B cell (primary cell): ENCODE data around the gene FUCA1.

Experiments
- CTCF ChIP-seq: fragments of 200-600 bp; IDR thresholded peaks from one replicate; pipeline ENCODE4 v1.8.0; 2022; ENCODE audit warnings: antibody characterized with exemption, mild to moderate bottlenecking
- EZH2 ChIP-seq: IDR thresholded peaks from 2 replicates; pipeline ENCODE4 v1.6.1; 2012; ENCODE audit warnings: borderline replicate concordance, low read depth, mild to moderate bottlenecking, moderate library complexity, low read length; ENCODE audit not compliant: insufficient read depth, poor library complexity, severe bottlenecking

DNA sequence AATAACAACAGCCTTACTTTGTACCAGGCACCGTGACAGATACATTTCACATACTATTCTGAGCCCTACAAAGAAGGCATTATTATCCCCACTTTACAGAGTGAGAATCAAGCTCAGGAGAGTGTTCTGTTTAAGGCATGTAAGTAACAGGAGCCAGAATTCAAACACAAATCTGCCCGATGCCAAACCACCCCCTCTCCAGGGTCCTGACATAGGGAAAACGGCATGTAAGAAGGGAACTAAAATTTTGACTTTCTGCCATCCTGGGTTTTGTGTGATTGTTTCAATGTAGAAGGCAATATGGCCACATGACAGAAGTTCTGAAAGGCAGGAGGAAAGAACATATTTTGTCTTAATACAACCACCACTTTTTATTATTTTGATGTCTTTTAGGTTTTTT is 5.5 kb downstream of the FUCA1 start:
- TF ChIP-seq CTCF (no peak), EZH2 (no peak)
